Stimulated activated naive CD8-positive, alpha-beta T cell treated with anti-CD3 and anti-CD28 coated beads, Interleukin-15, amount 100 ng/mL, for 72 hours (primary cell): ENCODE results near the gene CIDEB.

ENCODE experiments used
- ATAC-seq: fragments of 150-1000 bp; cut with Tn5 transposase; 2 replicates; pipeline ENCODE4 v1.10.0; 2021; ENCODE audit warnings: mild to moderate bottlenecking, moderate library complexity
- DNase-seq, 2 donors: peaks; one replicate each; pipeline ENCODE4 v3.0.0; 2021 to 2022
- H3K27ac Mint-ChIP-seq, 2 donors: one replicate each; pipeline ENCODE4 v1.8.0; 2022; ENCODE audit warnings: mild to moderate bottlenecking in 2 of 2, mixed read lengths in 2 of 2, moderate library complexity in 2 of 2
- H3K27me3 Mint-ChIP-seq: one replicate; pipeline ENCODE4 v1.8.0; 2022; ENCODE audit warnings: mixed read lengths
- H3K4me1 Mint-ChIP-seq: one replicate; pipeline ENCODE4 v1.8.0; 2022; ENCODE audit warnings: mild to moderate bottlenecking, mixed read lengths
- H3K4me3 Mint-ChIP-seq, 2 donors: one replicate each; pipeline ENCODE4 v1.8.0; 2022; ENCODE audit warnings: mild to moderate bottlenecking in 2 of 2, mixed read lengths in 2 of 2, moderate library complexity in 1 of 2
- H3K9me3 Mint-ChIP-seq, 2 donors: one replicate each; pipeline ENCODE4 v1.8.0; 2022; ENCODE audit warnings: mixed read lengths in 2 of 2

Gene CIDEB

GRCh38 chr14:24323341-24323740, 15.6 kb upstream of the CIDEB start:
- H3K9me3 Mint-ChIP-seq: no peaks in the 10 kb centered on the region
- DNase-seq: no peak
- no peak overlapping the region for H3K27ac Mint-ChIP-seq
- no peak for ATAC-seq
- no peak overlapping the region for H3K4me3 Mint-ChIP-seq
- peaks cover 11% of the 10 kb centered on the region for H3K4me1 Mint-ChIP-seq
- peaks cover 26% of the 10 kb centered on the region for H3K27me3 Mint-ChIP-seq

- Mint-ChIP-seq H3K27me3 (peaks cover 26% of the 10 kb centered on the region), H3K27ac (no peak overlapping the region), H3K4me1 (peaks cover 13% of the 10 kb centered on the region), H3K4me3 (no peak overlapping the region), H3K9me3 (no peaks in the 10 kb centered on the region)
- ATAC-seq (no peak), DNase-seq (no peak)
Observed at GRCh38 chr14:24322672-24323071, 14.9 kb upstream of the CIDEB start.

- H3K27ac Mint-ChIP-seq: no peak overlapping the region
- no peaks in the 10 kb centered on the region for H3K9me3 Mint-ChIP-seq
- ATAC-seq (no peak), DNase-seq (no peak)
- no peak overlapping the region for H3K4me3 Mint-ChIP-seq
- H3K27me3 Mint-ChIP-seq: peaks cover 26% of the 10 kb centered on the region
- peaks cover 16% of the 10 kb centered on the region for H3K4me1 Mint-ChIP-seq
Observed at GRCh38 chr14:24321212-24321975, 13.6 kb upstream of the CIDEB start.

- ATAC-seq: no peak
- Mint-ChIP-seq H3K27ac (peak overlapping the region in 1 of 2 donors; percentile 52), H3K4me1 (peaks cover 53% of the 10 kb centered on the region), H3K9me3 (no peaks in the 10 kb centered on the region), H3K27me3 (peaks cover 17% of the 10 kb centered on the region), H3K4me3 (no peak overlapping the region)
- DNase-seq: no peak
Observed at GRCh38 chr14:24317141-24317928, 9.6 kb upstream of the CIDEB start.

GRCh38 chr14:24316597-24316950, 8.8 kb upstream of the CIDEB start:
- Mint-ChIP-seq H3K4me1 (peaks cover 61% of the 10 kb centered on the region), H3K27me3 (peaks cover 17% of the 10 kb centered on the region), H3K4me3 (no peak overlapping the region), H3K27ac (no peak overlapping the region), H3K9me3 (no peaks in the 10 kb centered on the region)
- ATAC-seq (no peak), DNase-seq (no peak)

- peak; percentile 16 for ATAC-seq
- H3K27me3 Mint-ChIP-seq: peaks cover 17% of the 10 kb centered on the region
- H3K9me3 Mint-ChIP-seq: no peaks in the 10 kb centered on the region
- H3K4me3 Mint-ChIP-seq: no peak overlapping the region
- DNase-seq: no peak
- no peak overlapping the region for H3K27ac Mint-ChIP-seq
- peaks cover 66% of the 10 kb centered on the region for H3K4me1 Mint-ChIP-seq
Observed at GRCh38 chr14:24315807-24316596, 8.2 kb upstream of the CIDEB start.

GRCh38 chr14:24315243-24315806, 7.5 kb upstream of the CIDEB start:
- DNase-seq: no peak
- H3K9me3 Mint-ChIP-seq: no peaks in the 10 kb centered on the region
- H3K27ac Mint-ChIP-seq: no peak overlapping the region
- no peak overlapping the region for H3K4me3 Mint-ChIP-seq
- peaks cover 15% of the 10 kb centered on the region for H3K27me3 Mint-ChIP-seq
- no peak for ATAC-seq
- H3K4me1 Mint-ChIP-seq: peaks cover 69% of the 10 kb centered on the region

GRCh38 chr14:24314377-24315193, 6.8 kb upstream of the CIDEB start:
- H3K4me3 Mint-ChIP-seq: no peak overlapping the region
- peak overlapping the region in 1 of 2 donors; percentile 4 for H3K27ac Mint-ChIP-seq
- H3K27me3 Mint-ChIP-seq: peaks cover 8% of the 10 kb centered on the region
- H3K9me3 Mint-ChIP-seq: no peaks in the 10 kb centered on the region
- H3K4me1 Mint-ChIP-seq: peaks cover 77% of the 10 kb centered on the region
- ATAC-seq (no peak), DNase-seq (no peak)

- Mint-ChIP-seq H3K4me3 (peak overlapping the region; percentile 14 to 29), H3K4me1 (peaks cover 81% of the 10 kb centered on the region), H3K9me3 (no peaks in the 10 kb centered on the region), H3K27ac (peak overlapping the region in 1 of 2 donors; percentile 73), H3K27me3 (peaks cover 1% of the 10 kb centered on the region)
- no peak for DNase-seq
- no peak for ATAC-seq
Observed at GRCh38 chr14:24313913-24314312, 6.1 kb upstream of the CIDEB start.

GRCh38 chr14:24312736-24313507, 5.1 kb upstream of the CIDEB start:
- Mint-ChIP-seq H3K27ac (peak overlapping the region in 1 of 2 donors; percentile 49), H3K4me1 (peaks cover 85% of the 10 kb centered on the region), H3K9me3 (no peaks in the 10 kb centered on the region), H3K27me3 (no peaks in the 10 kb centered on the region), H3K4me3 (peak overlapping the region; percentile 69 to 84)
- DNase-seq: peak in 1 of 2 donors; percentile 37
- no peak for ATAC-seq

GRCh38 chr14:24311837-24312615, 4.2 kb upstream of the CIDEB start:
- Mint-ChIP-seq H3K27me3 (no peaks in the 10 kb centered on the region), H3K27ac (peak overlapping the region; percentile 1 to 81), H3K4me1 (peaks cover 85% of the 10 kb centered on the region), H3K4me3 (peak overlapping the region; percentile 69 to 84), H3K9me3 (no peaks in the 10 kb centered on the region)
- DNase-seq: no peak
- ATAC-seq: no peak

- peak within 1 kb of the TSS; percentile 69 to 84 for H3K4me3 Mint-ChIP-seq
- H3K9me3 Mint-ChIP-seq: no peaks in the 10 kb centered on the region
- DNase-seq: peak; percentile 72 to 77
- H3K4me1 Mint-ChIP-seq: peaks cover 79% of the 10 kb centered on the region
- no peaks in the 10 kb centered on the region for H3K27me3 Mint-ChIP-seq
- ATAC-seq: peak; percentile 88
- peak within 1 kb of the TSS; percentile 55 to 81 for H3K27ac Mint-ChIP-seq
Observed at GRCh38 chr14:24310646-24311604, 3.1 kb upstream of the CIDEB start, which contains the start of gene LTB4R. Gene LTB4R, plus strand, starts transcription at chr14:24311502. Its CDS starts 4,150 bp downstream, at chr14:24315652.
